NCI-H187 (cell line): ENCODE results near the gene ZBTB46.

ENCODE experiments used
- DNase-seq, 2 experiments: peaks; one replicate each; lab custom pipeline; 2025; lab: John Stamatoyannopoulos, UW

Gene ZBTB46

GRCh38 chr20:63766695-63767426 lies 64.2 kb downstream of the ZBTB46 start:
- no peak for DNase-seq

- no peak for DNase-seq
Observed at GRCh38 chr20:63765902-63766301, 65.2 kb downstream of the ZBTB46 start.

- DNase-seq: no peak
Observed at GRCh38 chr20:63765082-63765873, 65.8 kb downstream of the ZBTB46 start.

- DNase-seq: no peak
Observed at GRCh38 chr20:63759377-63759901, 71.6 kb downstream of the ZBTB46 start.

GRCh38 chr20:63758152-63758551 lies 72.9 kb downstream of the ZBTB46 start:
- no peak for DNase-seq

- no peak for DNase-seq
Observed at GRCh38 chr20:63756648-63756991, 74.4 kb downstream of the ZBTB46 start.

- DNase-seq: no peak
Observed at GRCh38 chr20:63755933-63756647, 75.0 kb downstream of the ZBTB46 start.

GRCh38 chr20:63754008-63754407 lies 77.1 kb downstream of the ZBTB46 start:
- DNase-seq: no peak

- no peak for DNase-seq
Observed at GRCh38 chr20:63753381-63753780, 77.7 kb downstream of the ZBTB46 start.

GRCh38 chr20:63752411-63753101 lies 78.5 kb downstream of the ZBTB46 start:
- peak; percentile 24 to 34 for DNase-seq

GRCh38 chr20:63751471-63752271 lies 79.4 kb downstream of the ZBTB46 start:
- DNase-seq: no peak

GRCh38 chr20:63750807-63751470 lies 80.1 kb downstream of the ZBTB46 start:
- DNase-seq: peak in 1 of 2 experiments; percentile 7

GRCh38 chr20:63749597-63750508 lies 81.2 kb downstream of the ZBTB46 start:
- no peak for DNase-seq

GRCh38 chr20:63748934-63749270 lies 82.2 kb downstream of the ZBTB46 start:
- no peak for DNase-seq

GRCh38 chr20:63748070-63748933 lies 82.8 kb downstream of the ZBTB46 start:
- no peak for DNase-seq

GRCh38 chr20:63747622-63748069 lies 83.4 kb downstream of the ZBTB46 start:
- no peak for DNase-seq

- DNase-seq: no peak
Observed at GRCh38 chr20:63746751-63747315, 84.2 kb downstream of the ZBTB46 start.
